Left ventricle myocardium inferior (tissue), 1 donor: ENCODE data around the gene PAX2. TPM values are rescaled to one million over a fixed set of nuclear protein-coding genes. Genes with fewer than 3 reads are reported as not detected.
A peak's percentile ranks its signal among the peaks of the same experiment; 100 is the strongest.

Experiments
- DNase-seq: peaks from one replicate; pipeline ENCODE4 v3.0.0-alpha.2; 2020
- H3K27ac ChIP-seq: fragments of 200-600 bp; replicated peaks from 2 replicates; pipeline ENCODE4 v1.8.0; 2021
- H3K27me3 ChIP-seq: fragments of 200-600 bp; 2 replicates; pipeline ENCODE4 v1.8.0; 2021; ENCODE audit warnings: low read depth
- H3K36me3 ChIP-seq: fragments of 200-600 bp; 2 replicates; pipeline ENCODE4 v1.8.0; 2021
- H3K4me1 ChIP-seq: fragments of 200-600 bp; 2 replicates; pipeline ENCODE4 v1.8.0; 2021
- H3K4me3 ChIP-seq: fragments of 200-600 bp; 2 replicates; pipeline ENCODE4 v1.8.0; 2021; ENCODE audit warnings: mild to moderate bottlenecking, moderate library complexity
- H3K9me3 ChIP-seq: fragments of 200-600 bp; replicated peaks from 2 replicates; pipeline ENCODE4 v1.8.0; 2021
- CTCF ChIP-seq: fragments of 200-600 bp; IDR thresholded peaks from 2 replicates; pipeline ENCODE4 v1.8.0; 2021; ENCODE audit warnings: antibody characterized with exemption, mild to moderate bottlenecking, borderline replicate concordance
- intact Hi-C: fragments of 100-400 bp; cut with micrococcal nuclease; formaldehyde crosslinking; loops from one replicate; pipeline ENCODE4 v1.11.0; 2022
- total RNA-seq: library from RNA; stranded (reverse); fragmentation: NEBNext Ultra II Directional; extraction: Animal tissue kit (Norgen Biotek cat#: 25700); gene quantifications from one replicate; pipeline ENCODE4 v1.2.1, GENCODE V29; 2021
- donor health status: DM: no; HTN: yes; CAD: no; lungs with severe emphysema.

The PAX2 gene
- total RNA-seq, 1 donor from 2014 or later, result not detected

- Histone ChIP-seq H3K36me3 (no peaks in the 10 kb centered on the region), H3K27me3 (peaks cover 98% of the 10 kb centered on the region), H3K4me3 (peak overlapping the region; percentile 58), H3K4me1 (peaks cover 45% of the 10 kb centered on the region), H3K9me3 (no peaks in the 10 kb centered on the region), H3K27ac (no peak overlapping the region)
- intact Hi-C loops, result no loop called here
- peak; percentile 26 for DNase-seq
- TF ChIP-seq CTCF, result no peak
Measured at GRCh38 chr10:100827819-100828737, 82.7 kb downstream of the PAX2 start.

- Histone ChIP-seq H3K4me3 (peak overlapping the region; percentile 58), H3K27me3 (peaks cover 98% of the 10 kb centered on the region), H3K27ac (no peak overlapping the region), H3K4me1 (peaks cover 45% of the 10 kb centered on the region), H3K9me3 (no peaks in the 10 kb centered on the region), H3K36me3 (no peaks in the 10 kb centered on the region)
- intact Hi-C loops, result no loop called here
- no peak for DNase-seq
- TF ChIP-seq CTCF, result no peak
Measured at GRCh38 chr10:100828738-100829096, 83.3 kb downstream of the PAX2 start.

- no peak for DNase-seq
- Histone ChIP-seq H3K27me3 (peaks cover 99% of the 10 kb centered on the region), H3K4me1 (peaks cover 45% of the 10 kb centered on the region), H3K36me3 (no peaks in the 10 kb centered on the region), H3K27ac (no peak overlapping the region), H3K9me3 (no peaks in the 10 kb centered on the region), H3K4me3 (peak overlapping the region; percentile 58)
- no peak for TF ChIP-seq CTCF
- intact Hi-C loops, result no loop called here
Measured at GRCh38 chr10:100829097-100829870, 83.9 kb downstream of the PAX2 start.

- H3K27ac ChIP-seq, result no peak overlapping the region
- H3K27me3 ChIP-seq, result peaks cover 99% of the 10 kb centered on the region
- H3K36me3 ChIP-seq, result no peaks in the 10 kb centered on the region
- no peak for DNase-seq
- no peak for TF ChIP-seq CTCF
- H3K4me1 ChIP-seq, result peaks cover 45% of the 10 kb centered on the region
- H3K4me3 ChIP-seq, result no peak overlapping the region
- intact Hi-C loops, result no loop called here
- H3K9me3 ChIP-seq, result no peaks in the 10 kb centered on the region
Measured at GRCh38 chr10:100829933-100830727, 84.7 kb downstream of the PAX2 start.

- intact Hi-C loops, result no loop called here
- Histone ChIP-seq H3K27me3 (peaks cover 99% of the 10 kb centered on the region), H3K4me1 (peaks cover 45% of the 10 kb centered on the region), H3K9me3 (no peaks in the 10 kb centered on the region), H3K36me3 (no peaks in the 10 kb centered on the region), H3K4me3 (no peak overlapping the region), H3K27ac (no peak overlapping the region)
- no peak for TF ChIP-seq CTCF
- DNase-seq, result no peak
Measured at GRCh38 chr10:100830728-100831111, 85.3 kb downstream of the PAX2 start.
